WI38 (cell line): ENCODE measurements around the gene EPB41L2.
"Not testable (repeated sequence)": the region's sequence is repeated elsewhere in the genome, so short reads cannot be mapped to it uniquely, and the experiment has no call there.

ENCODE experiments used
- H3K4me3 ChIP-seq: 2 replicates; pipeline ENCODE4 v1.5.1; 2011; ENCODE audit warnings: low read depth, mild to moderate bottlenecking, control low read depth, low read length
- CTCF ChIP-seq: IDR thresholded peaks from 2 replicates; pipeline ENCODE4 v1.5.1; 2012; ENCODE audit warnings: low read depth, mild to moderate bottlenecking, control low read depth, low read length

Gene EPB41L2

GRCh38 chr6:130997061-130997753 lies 65.8 kb downstream of the EPB41L2 start:
- no peak overlapping the region for H3K4me3 ChIP-seq
- no peak for TF ChIP-seq CTCF

- no peak overlapping the region for H3K4me3 ChIP-seq
- TF ChIP-seq CTCF, result no peak
Observed at GRCh38 chr6:130996635-130997034, 66.4 kb downstream of the EPB41L2 start.

GRCh38 chr6:130995783-130996447 lies 67.1 kb downstream of the EPB41L2 start:
- TF ChIP-seq CTCF, result no peak
- H3K4me3 ChIP-seq, result no peak overlapping the region

- no peak for TF ChIP-seq CTCF
- H3K4me3 ChIP-seq, result no peak overlapping the region
Observed at GRCh38 chr6:130994319-130995097, 68.5 kb downstream of the EPB41L2 start.

GRCh38 chr6:130993292-130993765 lies 69.7 kb downstream of the EPB41L2 start:
- H3K4me3 ChIP-seq, result no peak overlapping the region
- no peak for TF ChIP-seq CTCF

- H3K4me3 ChIP-seq, result no peak overlapping the region
- no peak for TF ChIP-seq CTCF
Observed at GRCh38 chr6:130991422-130992137, 71.5 kb downstream of the EPB41L2 start.

- H3K4me3 ChIP-seq, result not testable (repeated sequence)
Observed at GRCh38 chr6:130987539-130987938, 75.5 kb downstream of the EPB41L2 start.
